ENCODE measurements around the gene GALNT2.

Gene GALNT2

DNA sequence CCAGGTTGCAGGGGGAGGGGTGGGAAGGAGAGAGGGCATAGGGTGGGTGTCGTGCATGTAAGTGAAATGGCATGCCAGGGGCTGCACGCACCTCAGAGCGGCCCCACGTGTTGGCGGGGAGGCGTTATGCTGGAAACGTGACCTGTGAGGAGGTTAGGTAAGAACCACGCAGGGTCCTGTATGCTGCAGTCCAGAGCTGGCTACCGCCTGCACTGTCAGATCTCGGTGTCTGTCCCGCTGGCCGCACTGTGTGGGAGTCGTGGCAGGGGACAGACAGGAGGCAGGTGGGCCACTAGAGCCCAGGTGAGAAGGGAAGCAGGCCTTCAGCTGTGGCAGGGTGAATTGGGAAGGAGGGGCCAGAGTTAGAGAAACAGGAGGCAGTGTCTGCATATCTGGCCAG is 79.7 kb downstream of the GALNT2 start:
- DNase-seq (ENCODE audit: low spot score), result no peak

- no peak for DNase-seq (ENCODE audit: low spot score)
Measured at GRCh38 chr1:230147253-230148125, 80.5 kb downstream of the GALNT2 start.

DNA sequence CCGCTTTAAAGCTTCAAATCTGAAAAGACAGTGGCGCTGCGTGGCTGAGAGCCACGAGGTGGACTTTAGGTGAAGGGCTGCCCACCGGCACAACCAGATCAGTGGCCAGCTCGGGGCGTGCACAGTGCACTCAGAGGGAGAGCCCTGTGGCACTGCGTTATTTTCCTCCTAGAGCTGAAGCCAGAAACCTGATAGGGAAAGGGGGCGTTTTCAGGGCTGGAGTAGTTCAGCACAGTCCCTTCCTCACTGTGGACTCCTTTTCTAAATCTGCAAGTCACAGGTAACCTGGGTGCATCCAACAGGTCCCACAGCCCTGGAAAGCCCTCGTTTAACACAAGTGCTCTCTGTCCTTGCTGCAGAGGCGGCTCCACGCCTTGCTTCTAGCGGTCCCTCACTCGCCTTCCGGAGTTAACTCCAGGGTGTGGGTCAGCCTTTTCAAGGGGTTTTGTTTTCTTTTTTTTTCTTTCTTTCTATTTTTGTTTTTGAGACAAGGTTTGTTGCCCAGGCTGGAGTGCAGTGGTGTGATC is 81.2 kb downstream of the GALNT2 start:
- no peak for DNase-seq (ENCODE audit: low spot score)

- no peak for DNase-seq (ENCODE audit: low spot score)
Measured at GRCh38 chr1:230148768-230149469, 81.9 kb downstream of the GALNT2 start.

- no peak for DNase-seq (ENCODE audit: low spot score)
Measured at GRCh38 chr1:230149751-230150584, 82.9 kb downstream of the GALNT2 start.

- no peak for DNase-seq (ENCODE audit: low spot score)
Measured at GRCh38 chr1:230150615-230151014, 83.6 kb downstream of the GALNT2 start.

DNA sequence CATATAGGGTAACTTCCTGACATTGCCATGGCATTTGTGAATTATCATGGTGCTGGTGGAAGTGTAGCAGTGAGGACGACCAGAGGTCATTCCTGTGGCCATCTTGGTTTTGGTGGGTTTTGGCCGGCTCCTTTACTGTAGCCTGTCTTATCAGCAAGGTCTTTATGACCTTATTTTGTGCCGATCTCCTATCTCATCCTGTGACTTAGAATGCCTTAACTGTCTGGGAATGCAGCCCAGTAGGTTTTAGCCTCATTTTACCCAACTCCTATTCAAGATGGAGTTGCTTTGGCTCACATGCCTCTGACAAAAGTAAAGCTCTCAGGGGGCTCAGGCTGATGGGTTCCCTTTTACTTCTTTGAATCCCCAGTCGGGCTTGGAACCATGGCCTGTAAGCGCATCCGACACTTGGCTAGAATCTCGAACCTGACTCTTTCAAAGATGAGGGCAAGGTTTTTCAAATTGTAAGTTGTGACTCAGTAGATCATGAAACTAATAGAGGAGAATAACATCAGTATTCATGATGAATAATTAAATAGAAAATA is 85.0 kb downstream of the GALNT2 start:
- DNase-seq (ENCODE audit: low spot score), result no peak

GRCh38 chr1:230152999-230153398 is 86.0 kb downstream of the GALNT2 start:
- DNase-seq (ENCODE audit: low spot score), result no peak

DNA sequence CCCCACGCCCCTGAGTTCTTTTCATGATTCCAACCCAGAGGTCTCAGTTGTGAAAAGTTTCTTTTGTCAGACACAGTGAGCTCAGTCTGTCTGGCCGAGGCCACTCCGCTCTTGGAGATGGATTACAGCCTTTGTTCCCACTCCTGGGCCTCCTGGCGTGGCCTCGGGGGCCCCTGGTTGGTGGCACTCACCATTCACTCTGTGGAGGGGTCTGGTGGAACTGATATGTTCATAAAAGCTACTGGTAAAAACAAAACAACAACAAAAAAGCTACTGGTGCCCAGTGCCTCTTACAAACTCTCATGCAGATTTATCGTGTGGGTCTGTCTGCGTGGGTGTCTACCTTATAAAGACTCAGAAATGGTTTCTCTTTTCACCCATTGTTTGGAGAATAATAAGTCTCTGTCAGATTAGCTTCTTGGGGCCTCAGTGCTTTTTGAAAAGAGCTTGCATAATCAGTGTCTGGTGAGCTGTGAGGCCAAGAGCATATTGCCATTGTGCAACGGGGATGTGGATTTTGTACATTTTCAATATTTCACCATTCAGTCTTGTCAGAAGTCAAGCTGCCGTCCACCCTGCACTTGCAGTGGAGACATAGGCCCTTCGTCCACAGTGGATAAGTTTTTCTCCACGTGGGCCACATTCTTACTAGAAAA is 86.7 kb downstream of the GALNT2 start:
- peak; percentile 33 for DNase-seq (ENCODE audit: low spot score)

DNA sequence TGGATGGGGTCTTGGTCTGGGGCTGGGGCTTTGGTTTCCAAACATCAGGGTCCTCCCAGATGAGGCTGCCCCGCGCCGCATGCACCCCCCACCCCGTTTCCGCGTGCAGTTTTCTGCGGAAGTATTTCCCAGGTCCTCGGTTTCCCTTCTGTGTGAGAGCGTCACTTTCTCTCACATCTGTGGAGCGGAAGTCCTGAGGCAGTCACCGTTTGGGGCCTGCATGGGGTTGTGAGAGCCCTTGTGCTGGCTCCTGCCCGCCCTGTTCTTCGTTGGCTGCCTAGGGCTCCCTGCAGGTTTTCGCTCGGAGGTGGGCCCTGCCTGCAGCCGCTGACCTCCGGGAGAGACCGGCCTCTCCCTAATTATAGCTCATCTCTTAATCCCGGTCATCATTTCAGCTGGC is 88.0 kb downstream of the GALNT2 start:
- no peak for DNase-seq (ENCODE audit: low spot score)

DNA sequence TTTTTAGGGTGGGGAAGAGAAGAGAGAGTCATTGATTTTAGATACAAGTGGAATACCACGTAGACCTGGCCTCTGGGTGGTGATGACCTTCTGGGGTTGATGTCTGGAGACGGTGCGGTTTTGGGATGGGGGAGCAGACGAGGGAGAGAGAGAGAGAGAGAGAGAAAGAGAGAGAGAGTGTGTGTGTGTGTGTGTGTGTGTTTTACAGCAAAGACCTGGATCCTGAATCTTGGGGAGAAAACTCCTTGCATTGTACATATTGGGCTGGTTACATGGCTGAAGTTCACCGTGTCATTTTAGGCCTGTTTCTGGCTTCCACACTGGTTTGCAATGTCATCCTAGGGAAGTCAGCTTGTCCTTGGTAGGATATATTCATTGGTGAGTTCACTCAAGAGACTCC is 89.0 kb downstream of the GALNT2 start:
- no peak for DNase-seq (ENCODE audit: low spot score)

DNA sequence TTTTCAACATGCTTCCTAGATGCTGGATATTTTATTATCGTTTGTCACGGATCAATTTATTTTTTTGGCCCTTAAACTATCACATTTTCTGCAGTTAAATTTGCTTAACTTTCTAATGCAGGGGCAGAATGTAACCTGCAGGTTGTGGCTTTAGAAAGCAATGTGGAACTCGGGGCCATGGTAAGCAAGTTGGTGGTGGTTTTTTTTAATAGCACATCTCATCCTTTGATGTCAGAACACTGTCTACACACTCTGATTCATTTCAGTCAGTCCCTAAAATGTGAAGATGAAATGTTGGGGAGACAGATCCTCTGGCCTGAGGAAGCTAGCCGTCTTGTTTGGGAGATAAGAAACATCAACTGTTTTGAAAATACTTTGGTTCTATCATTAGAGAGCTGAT is 89.5 kb downstream of the GALNT2 start:
- DNase-seq (ENCODE audit: low spot score), result no peak

DNA sequence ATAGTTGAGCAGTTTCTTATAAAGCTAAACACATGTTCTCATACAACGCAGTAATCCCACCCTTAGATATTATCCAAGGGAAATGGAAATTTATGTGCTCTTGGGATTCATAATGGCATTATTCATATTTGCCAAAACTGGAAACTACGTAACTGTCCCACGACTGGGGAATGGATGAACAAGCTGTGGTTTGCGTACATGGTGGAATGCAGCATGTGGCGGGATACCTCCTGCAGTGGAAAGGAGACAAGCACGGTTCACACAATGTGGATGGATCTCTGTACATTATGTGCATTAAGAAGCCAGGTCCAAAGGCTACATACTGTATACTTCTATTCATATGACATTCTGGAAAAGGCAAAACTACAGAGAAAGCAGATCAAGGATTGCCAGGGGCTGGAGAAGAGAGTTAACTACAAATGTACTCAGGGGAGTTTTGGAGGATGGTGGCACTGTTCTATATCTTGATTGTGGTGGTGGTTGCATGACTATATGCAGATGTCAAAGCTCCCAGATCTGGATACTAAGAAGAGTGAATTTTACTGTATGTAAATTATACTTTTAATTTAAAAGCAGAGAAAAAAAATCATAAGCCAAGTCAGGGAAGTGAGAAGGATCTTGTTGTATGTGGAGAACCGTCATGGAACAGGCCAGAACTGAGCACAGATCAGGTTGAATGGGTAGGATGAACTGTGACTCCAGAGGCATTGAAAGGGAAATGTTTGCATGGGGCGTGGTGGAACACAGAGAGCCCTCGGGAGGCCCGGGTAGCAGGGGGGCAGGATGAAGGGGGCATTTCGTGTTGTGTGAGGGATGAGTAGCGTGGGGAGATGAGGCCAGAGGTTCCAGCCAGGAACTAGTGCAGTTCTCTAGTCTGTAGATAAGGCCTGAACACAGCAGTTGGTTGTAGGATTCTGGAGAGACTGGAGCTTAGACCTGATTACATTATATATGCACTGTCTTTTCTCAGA is 90.7 kb downstream of the GALNT2 start:
- DNase-seq (ENCODE audit: low spot score), result no peak

DNA sequence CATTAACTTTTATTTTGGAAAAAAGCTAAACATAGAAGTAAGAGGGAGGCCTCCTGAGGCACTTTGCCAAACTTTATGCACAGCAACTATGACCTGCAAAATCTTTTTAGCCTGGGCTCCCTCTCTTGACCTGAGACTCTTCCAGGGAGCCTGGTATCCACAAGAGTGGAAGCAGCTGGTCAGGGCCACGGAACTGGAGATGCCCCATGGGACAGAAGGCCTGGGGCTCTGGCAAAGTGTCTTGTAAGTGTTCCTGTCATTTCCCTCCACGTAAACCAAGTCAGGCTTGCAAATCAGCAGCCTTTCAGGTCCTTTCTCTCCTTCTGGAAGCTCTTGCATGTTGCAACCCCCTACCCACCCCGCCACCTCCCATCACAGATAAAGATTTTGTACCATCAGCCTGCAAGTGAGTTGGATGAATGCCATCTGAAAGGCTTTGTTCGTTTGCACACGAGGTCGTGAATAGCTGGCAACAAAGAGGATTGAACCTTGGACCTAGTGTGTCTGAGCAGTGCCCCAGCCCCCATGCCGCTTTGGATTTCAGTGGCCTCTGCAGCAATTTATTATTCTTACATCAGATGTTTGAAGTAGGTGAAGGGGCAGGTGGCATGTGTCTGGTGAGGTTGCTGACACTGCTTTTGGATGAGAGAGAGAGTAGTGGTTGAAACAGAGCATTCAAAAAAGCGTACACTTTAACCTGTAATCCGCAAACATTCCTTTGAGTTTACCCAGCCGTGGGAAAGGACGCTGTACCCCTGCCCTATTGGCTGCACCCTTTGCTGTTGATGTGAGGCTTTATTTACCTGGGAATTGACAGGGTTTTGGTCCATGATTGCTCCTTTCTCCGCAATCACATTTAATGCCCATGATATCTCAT is 91.6 kb downstream of the GALNT2 start:
- no peak for DNase-seq (ENCODE audit: low spot score)

- no peak for DNase-seq (ENCODE audit: low spot score)
Measured at GRCh38 chr1:230159580-230159979, 92.5 kb downstream of the GALNT2 start.

- no peak for DNase-seq (ENCODE audit: low spot score)
Measured at GRCh38 chr1:230160957-230161771, 94.1 kb downstream of the GALNT2 start.

DNA sequence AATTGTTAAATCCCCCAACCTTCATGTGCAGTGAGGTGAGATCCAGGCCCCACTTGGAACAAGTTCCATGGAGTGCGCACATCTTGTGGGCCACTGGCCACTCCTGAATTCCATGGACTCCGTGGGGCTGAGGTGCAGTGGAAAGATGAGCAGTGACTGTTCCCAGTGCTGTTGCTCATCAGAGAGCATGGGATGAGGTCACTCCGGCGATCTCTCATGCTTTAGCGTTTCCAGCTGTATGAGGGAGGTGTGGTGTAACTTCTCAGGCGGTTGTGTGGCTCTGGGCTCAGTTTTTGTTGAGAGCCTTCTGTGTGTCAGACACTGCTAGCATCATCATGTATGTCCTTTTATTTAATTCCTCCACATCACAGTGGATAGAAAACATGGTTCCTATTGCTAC is 96.2 kb downstream of the GALNT2 start:
- DNase-seq (ENCODE audit: low spot score), result peak; percentile 88

GRCh38 chr1:230163719-230164118 is 96.7 kb downstream of the GALNT2 start:
- DNase-seq (ENCODE audit: low spot score), result no peak

Measured in GM03348 (cell line).